GM21786 (cell line): ENCODE data around the gene TSPY2.
"Not testable (repeated sequence)": the region's sequence is repeated elsewhere in the genome, so short reads cannot be mapped to it uniquely, and the experiment has no call there.

Experiments used
- ATAC-seq: cut with Tn5 transposase; IDR thresholded peaks from one replicate; pipeline ENCODE4 v1.9.1; 2021; ENCODE audit not compliant: unreplicated experiment

TSPY2 gene

GRCh38 chrY:6245923-6246322 lies at the start of gene TSPY2:
TSS of gene TSPY2 (plus strand) at chrY:6246223. CDS start at chrY:6246269, 46 bp downstream.
- ATAC-seq, result not testable (repeated sequence)

- not testable (repeated sequence) for ATAC-seq
Observed at GRCh38 chrY:6209565-6209964, 36.5 kb upstream of the TSPY2 start.

GRCh38 chrY:6217045-6217444 lies 29.0 kb upstream of the TSPY2 start:
- ATAC-seq, result not testable (repeated sequence)

- not testable (repeated sequence) for ATAC-seq
Observed at GRCh38 chrY:6269839-6270238, 23.8 kb downstream of the TSPY2 start.
